Measurements from ENCODE around the gene ROR2. TPM values are rescaled to one million over a fixed set of nuclear protein-coding genes. Genes with fewer than 3 reads are reported as not detected.

The ROR2 gene
- total RNA-seq, 1 donor from 2014 or later = 0.32 TPM

- no peaks in the 10 kb centered on the region for H3K4me1 ChIP-seq
- no peaks in the 10 kb centered on the region for H3K27me3 ChIP-seq
- intact Hi-C loops (cut with DNase I) = no loop called here
Measured at GRCh38 chr9:91775708-91776028, 174.4 kb downstream of the ROR2 start.

DNA sequence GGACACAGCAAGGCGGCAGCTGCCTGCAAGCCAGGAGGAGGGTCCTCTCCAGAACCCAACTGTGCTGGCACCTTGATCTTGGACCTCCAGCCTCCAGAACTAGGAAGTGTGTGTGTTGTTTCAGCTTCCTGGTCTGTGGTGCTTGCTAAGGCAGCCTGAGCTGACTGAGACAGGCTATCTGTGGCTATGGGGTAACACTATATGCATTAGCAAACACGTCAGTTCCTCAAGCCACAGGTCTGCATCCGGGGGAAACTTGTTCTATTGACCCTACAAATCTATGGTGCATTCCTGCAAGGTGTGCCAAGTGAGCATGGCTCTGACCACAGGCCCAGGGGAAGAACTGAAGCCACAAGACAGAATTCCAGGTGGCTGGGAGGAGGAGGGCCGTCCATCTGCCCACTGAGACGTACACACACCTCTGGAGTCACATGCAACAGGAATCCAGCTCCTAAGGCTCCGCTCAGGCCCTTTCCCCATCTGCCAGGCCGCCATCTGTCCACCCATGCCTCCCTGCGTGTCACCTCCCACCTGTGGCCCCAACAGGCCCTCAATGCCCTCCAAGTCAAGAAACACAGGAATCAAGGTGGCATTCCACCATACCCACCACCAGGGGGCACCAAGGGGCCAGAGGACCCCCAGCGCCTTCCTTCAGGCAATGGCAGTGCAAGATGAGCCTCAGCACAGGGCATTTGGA is 174.9 kb downstream of the ROR2 start:
- Histone ChIP-seq H3K4me1 (no peaks in the 10 kb centered on the region), H3K9me3 (no peaks in the 10 kb centered on the region), H3K27ac (no peak overlapping the region), H3K36me3 (no peaks in the 10 kb centered on the region), H3K4me3 (no peak overlapping the region), H3K27me3 (no peaks in the 10 kb centered on the region)
- no peak for DNase-seq (ENCODE audit: low spot score in 2 of 2)
- TF ChIP-seq, protein P1, sequence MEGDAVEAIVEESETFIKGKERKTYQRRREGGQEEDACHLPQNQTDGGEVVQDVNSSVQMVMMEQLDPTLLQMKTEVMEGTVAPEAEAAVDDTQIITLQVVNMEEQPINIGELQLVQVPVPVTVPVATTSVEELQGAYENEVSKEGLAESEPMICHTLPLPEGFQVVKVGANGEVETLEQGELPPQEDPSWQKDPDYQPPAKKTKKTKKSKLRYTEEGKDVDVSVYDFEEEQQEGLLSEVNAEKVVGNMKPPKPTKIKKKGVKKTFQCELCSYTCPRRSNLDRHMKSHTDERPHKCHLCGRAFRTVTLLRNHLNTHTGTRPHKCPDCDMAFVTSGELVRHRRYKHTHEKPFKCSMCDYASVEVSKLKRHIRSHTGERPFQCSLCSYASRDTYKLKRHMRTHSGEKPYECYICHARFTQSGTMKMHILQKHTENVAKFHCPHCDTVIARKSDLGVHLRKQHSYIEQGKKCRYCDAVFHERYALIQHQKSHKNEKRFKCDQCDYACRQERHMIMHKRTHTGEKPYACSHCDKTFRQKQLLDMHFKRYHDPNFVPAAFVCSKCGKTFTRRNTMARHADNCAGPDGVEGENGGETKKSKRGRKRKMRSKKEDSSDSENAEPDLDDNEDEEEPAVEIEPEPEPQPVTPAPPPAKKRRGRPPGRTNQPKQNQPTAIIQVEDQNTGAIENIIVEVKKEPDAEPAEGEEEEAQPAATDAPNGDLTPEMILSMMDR (IDR thresholded peaks at IDR 0.05) = peak; percentile 32 to 67 (median 54)
- intact Hi-C loops (cut with DNase I) = no loop called here

More at GRCh38 chr9:91775708-91776028, 174.4 kb downstream of the ROR2 start:
- TF ChIP-seq, protein P1 (IDR thresholded peaks at IDR 0.05) = no peak
- DNase-seq (ENCODE audit: low spot score in 2 of 2) = no peak
- Histone ChIP-seq H3K9me3 (no peaks in the 10 kb centered on the region), H3K36me3 (no peaks in the 10 kb centered on the region), H3K27ac (no peak overlapping the region), H3K4me3 (no peak overlapping the region)

GRCh38 chr9:91773156-91773555 is 176.9 kb downstream of the ROR2 start:
- DNase-seq (ENCODE audit: low spot score in 2 of 2) = no peak
- no peaks in the 10 kb centered on the region for H3K27me3 ChIP-seq
- no peaks in the 10 kb centered on the region for H3K36me3 ChIP-seq
- no peaks in the 10 kb centered on the region for H3K9me3 ChIP-seq
- TF ChIP-seq, protein P1 (IDR thresholded peaks at IDR 0.05) = no peak
- no peak overlapping the region for H3K4me3 ChIP-seq
- intact Hi-C loops (cut with DNase I) = no loop called here
- H3K4me1 ChIP-seq = no peaks in the 10 kb centered on the region
- no peak overlapping the region for H3K27ac ChIP-seq

- Histone ChIP-seq H3K4me1 (no peaks in the 10 kb centered on the region), H3K27me3 (no peaks in the 10 kb centered on the region), H3K9me3 (no peaks in the 10 kb centered on the region), H3K4me3 (no peak overlapping the region), H3K27ac (no peak overlapping the region), H3K36me3 (no peaks in the 10 kb centered on the region)
- intact Hi-C loops (cut with DNase I) = no loop called here
- TF ChIP-seq, protein P1 (IDR thresholded peaks at IDR 0.05) = no peak
- no peak for DNase-seq (ENCODE audit: low spot score in 2 of 2)
Measured at GRCh38 chr9:91771864-91772263, 178.2 kb downstream of the ROR2 start.

DNA sequence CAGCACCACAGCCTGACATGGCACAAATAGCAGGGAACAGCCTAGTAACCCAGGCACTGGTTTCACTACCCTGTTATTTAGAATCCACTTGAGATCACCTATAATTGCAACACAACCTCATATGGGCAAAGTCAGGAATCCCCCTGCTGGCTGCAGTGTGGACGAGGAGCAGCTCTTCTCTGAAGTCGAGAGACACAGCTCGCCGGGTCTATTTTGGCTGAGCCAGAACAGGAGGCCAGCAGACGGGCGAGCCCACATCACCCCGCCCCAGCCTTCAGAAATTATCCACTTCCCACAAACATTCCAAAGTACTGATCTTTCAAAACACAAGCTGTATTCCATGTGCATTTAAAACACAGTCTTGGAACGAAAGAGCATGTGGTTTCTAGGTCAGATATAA is 179.0 kb downstream of the ROR2 start:
- no peaks in the 10 kb centered on the region for H3K4me1 ChIP-seq
- no peaks in the 10 kb centered on the region for H3K9me3 ChIP-seq
- no peaks in the 10 kb centered on the region for H3K36me3 ChIP-seq
- TF ChIP-seq, protein P1 (IDR thresholded peaks at IDR 0.05) = no peak
- intact Hi-C loops (cut with DNase I) = no loop called here
- H3K27me3 ChIP-seq = no peaks in the 10 kb centered on the region
- H3K4me3 ChIP-seq = no peak overlapping the region
- no peak overlapping the region for H3K27ac ChIP-seq
- DNase-seq (ENCODE audit: low spot score in 2 of 2) = no peak

DNA sequence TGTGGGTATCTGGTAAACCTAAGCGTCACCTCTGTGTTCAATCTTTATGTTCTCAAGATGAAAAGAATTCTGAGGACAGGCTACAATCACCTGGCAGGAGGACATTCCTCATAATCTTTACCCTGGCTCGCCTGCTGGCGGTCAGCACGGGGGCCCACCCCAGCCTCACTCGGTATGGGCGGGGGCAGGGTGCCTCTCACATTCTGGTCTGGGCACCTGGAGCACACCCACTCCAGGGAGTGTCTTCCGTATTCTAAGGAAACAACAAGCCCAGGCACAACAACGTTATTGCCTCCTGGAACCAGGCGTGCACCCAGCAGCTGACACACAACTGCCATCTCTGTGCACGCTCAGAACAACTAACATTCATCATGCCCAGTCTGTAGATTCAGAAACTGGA is 179.8 kb downstream of the ROR2 start:
- Histone ChIP-seq H3K27me3 (no peaks in the 10 kb centered on the region), H3K9me3 (no peaks in the 10 kb centered on the region), H3K27ac (no peak overlapping the region), H3K36me3 (no peaks in the 10 kb centered on the region), H3K4me1 (no peaks in the 10 kb centered on the region), H3K4me3 (no peak overlapping the region)
- TF ChIP-seq, protein P1 (IDR thresholded peaks at IDR 0.05) = no peak
- intact Hi-C loops (cut with DNase I) = no loop called here
- DNase-seq (ENCODE audit: low spot score in 2 of 2) = no peak

Measured in ascending aorta (tissue), 2 donors.